HG03025 (cell line): ENCODE data around the gene NSMCE1.

Source experiments
- ATAC-seq: cut with Tn5 transposase; IDR thresholded peaks from one replicate; pipeline ENCODE4 v1.9.1; 2021; ENCODE audit warnings: mild to moderate bottlenecking, moderate library complexity; ENCODE audit not compliant: unreplicated experiment, low FRiP score

Gene NSMCE1

GRCh38 chr16:27232901-27233625 is 35.5 kb downstream of the NSMCE1 start:
- ATAC-seq = no peak

DNA sequence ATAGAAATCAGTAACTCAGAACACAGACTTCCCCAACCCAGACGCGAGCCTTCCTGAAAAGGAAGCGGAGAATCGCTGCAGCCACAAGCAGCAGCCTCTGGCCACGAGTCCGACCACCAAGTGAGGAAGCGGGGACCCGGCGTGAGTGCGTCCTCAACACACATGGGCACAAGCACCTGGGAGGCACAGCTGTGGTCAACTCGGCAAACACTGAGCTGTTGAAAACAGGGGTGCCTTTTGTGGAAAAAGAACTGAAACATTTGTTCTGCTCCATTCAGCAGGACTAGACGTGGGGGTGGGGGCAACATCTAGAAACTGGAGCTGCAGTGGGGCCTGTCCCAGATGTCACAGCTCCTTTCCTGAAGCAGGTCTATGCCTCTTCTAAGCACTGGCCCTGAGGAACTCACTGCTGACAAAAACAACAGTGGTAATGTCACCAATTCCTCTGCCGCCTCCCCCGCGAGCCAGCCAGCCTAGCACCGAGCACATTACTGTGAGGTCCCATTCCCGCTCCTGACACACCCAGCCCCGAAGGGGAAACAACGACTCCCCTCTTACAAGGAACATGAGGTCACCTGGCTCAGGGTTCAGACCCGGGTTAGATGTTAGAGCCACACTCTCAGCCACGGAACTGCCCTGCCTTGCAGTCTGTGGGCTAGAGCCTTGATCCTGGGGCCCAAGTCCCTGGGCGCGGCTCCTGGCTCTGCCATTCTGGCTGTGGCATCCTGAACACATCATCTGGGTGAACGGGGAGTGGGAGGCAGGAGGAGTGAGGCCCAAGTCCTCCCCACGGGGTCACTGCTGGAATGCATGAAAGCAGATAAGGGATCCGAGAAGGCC is 36.3 kb downstream of the NSMCE1 start:
- ATAC-seq = peak; percentile 58

DNA sequence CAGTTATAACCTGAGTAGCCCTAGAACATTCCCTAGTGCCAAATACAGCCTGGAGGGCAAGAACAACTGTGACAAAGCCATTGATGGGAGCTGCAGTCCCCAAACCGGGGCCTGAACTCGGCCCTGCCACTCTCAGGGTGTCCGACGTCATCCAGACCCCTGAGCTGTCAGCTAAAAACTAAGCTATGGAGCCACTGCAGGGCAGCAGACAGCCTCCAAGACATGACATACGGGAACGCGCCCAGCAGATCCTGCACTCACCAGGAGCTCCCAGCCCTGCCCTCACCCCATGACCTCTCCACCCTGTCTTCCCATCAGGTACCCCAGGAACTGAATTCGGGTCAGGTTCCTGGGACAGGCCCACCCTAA is 36.9 kb downstream of the NSMCE1 start:
- no peak for ATAC-seq

GRCh38 chr16:27230562-27231001 is 38.0 kb downstream of the NSMCE1 start:
- no peak for ATAC-seq

DNA sequence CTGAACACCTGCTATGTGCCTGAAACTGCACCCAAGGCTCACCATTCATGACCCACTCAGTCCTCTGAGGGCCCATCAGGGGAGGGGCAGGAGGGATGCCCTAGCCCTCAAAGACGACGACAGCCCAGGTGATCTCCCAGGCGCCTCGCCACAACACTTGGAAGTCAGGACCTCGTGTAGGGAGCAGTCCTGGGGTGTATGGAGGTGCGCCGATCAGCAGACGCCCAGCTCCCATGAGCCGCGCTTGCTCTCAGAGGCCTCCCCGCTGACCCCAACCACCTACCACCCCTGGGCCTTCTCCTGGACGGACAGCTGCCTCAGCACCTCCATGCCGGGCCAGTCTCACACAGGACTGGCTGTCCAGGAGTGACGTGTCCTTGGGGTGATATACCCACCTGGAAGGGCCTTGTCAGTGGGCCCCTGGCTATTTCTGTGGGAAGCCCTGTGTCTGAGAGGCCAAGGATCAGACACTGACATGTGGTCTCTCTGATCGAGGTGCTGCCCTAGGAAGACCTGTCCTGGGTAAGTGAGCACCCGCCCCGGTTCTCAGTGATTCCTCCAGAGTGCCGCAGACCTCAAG is 38.6 kb downstream of the NSMCE1 start:
- no peak for ATAC-seq

DNA sequence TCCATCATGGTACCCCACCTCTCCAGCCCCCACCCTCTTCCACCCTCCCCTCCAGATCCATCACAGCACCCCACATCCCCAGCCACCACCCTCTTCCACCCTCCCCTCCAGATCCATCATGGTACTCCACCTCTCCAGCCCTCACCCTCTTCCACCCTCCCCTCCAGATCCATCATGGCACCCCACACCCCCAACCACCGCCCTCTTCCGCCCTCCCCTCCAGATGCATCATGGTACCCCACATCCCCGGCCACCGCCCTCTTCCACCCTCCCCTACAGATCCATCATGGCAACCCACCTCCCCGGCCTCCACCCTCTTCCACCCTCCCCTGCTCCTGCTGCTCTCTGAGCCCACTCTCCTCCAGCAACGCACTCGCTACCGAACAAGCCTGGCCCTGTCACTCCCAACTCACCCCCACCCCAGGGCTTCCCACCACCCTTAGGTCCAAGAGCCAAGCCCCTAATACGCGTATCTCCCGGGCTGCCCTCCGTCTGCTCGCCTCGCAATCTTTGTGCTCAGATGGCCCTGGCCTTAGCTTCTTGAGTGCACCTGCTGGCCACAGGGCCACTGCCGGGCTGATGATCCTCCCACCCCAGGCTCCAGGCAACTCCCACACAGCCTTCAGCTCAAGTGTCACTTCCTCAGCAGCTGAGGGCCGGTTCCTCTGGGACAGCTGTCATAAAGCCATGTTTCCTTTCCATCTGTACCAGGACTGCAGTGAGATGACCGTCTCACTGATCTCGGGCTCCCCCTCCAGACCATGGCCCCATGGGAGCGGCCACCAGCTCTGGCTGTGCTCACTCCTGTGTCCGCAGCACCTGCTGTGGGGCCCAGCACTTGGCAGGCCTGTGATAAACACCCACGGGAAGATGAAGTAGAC is 39.7 kb downstream of the NSMCE1 start:
- ATAC-seq = no peak

DNA sequence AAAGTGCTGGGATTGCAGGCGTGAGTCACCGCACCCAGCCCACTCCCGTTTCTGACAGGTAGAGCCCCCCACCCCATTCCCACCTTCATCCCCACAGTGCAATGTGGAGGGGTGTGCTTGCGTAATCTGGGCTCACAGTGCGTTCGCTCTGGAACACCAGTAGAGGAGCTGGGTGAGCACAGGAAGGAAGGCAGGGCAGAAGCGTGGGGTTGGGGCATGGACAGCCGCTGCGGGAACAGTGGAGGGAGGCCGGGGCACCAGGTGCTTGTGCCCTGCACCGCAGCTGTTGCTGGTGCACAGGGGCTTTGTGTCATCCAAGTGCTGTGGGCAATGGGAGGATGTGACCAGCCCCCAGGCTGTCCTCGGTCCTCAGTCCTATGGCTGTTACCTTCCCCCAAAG is 40.5 kb downstream of the NSMCE1 start:
- no peak for ATAC-seq

GRCh38 chr16:27226976-27227705 is 41.4 kb downstream of the NSMCE1 start:
- no peak for ATAC-seq

DNA sequence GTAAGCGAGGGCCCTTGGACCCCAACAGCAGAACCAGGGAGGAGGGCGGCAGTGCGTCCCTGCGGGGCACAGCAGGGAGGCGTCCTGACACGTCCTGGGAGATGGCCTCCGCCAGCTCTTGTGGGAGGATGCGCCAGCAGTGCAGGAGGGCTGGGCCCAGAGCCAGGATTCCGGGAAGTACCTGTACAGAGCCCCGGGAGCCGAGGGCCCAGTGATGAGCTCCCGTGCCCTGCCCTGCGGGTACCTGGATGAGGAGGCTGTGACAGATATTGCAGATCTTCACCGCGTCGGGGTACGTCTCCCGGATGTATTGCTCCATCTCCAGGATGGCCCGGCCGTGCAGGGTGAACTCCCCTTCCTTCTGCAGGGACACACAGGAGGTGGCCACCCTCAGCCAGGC is 42.1 kb downstream of the NSMCE1 start:
- no peak for ATAC-seq

DNA sequence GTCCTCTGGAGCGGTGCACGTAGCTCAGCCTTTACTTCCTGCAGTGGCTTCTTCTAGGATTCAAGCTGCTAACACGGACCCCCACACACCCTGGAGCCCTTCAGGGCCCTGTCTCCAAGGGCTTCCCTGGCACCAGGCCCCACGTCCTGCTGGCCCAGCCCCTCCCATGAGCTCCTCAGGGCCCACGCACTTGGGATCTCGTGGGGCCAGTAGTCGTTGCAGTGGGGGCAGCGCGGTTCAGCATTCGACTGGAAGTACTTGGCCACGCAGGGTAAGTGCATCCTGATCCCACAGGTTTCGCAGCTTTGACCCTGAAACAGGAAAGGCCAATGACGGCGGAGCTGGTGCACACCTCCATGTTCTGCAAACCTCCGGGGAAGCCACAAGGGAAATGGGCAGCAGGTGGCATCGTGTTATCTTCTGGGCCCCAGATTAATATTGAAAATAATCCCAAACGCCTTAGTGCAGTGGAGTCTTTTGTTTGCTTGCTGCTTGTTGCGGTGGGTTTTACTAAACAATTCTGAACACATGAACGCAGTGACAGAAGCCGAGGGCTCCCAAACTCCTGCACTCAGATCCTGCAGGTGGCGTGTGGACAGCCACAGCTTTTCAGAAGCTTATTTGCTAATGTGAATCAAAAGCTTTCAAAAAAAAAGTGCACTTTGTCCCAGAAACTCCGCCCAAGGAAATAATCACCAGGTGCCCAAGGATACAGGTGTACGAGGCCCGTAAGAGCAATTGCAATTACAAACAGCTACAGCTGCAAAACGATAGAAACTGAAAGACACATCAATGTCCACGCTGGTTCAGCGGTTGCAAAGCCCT is 42.8 kb downstream of the NSMCE1 start:
- ATAC-seq = no peak

GRCh38 chr16:27224741-27225300 is 43.8 kb downstream of the NSMCE1 start:
- no peak for ATAC-seq

- ATAC-seq = no peak
Observed at GRCh38 chr16:27224271-27224737, 44.3 kb downstream of the NSMCE1 start.

DNA sequence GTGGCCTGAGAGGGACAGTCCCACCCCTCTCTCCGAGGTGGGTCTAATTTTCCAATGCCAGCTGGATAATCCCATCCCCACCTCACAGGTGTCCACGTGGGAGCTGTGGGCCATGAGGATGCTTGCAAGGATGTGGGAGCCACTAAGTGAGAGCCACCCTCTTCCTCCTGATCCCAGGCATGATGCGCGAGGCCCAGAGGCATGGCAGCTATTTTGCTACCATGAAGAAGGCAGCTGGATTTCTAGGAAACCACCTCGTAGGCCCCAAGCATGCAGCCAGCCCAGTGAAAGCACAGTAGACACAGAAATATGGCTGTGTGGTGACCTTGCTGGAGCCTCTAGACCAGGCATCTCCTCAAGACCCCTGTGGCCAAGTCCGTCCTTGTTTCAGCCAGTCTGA is 44.9 kb downstream of the NSMCE1 start:
- no peak for ATAC-seq

GRCh38 chr16:27223226-27223610 is 45.4 kb downstream of the NSMCE1 start:
- no peak for ATAC-seq

- ATAC-seq = no peak
Observed at GRCh38 chr16:27222249-27223225, 46.0 kb downstream of the NSMCE1 start.

- no peak for ATAC-seq
Observed at GRCh38 chr16:27221576-27222248, 46.9 kb downstream of the NSMCE1 start.

GRCh38 chr16:27220991-27221390 is 47.6 kb downstream of the NSMCE1 start:
- ATAC-seq = no peak
